HCT116 (cell line): Measurements from ENCODE around the gene FGF14. TPM values are rescaled to one million over a fixed set of nuclear protein-coding genes. Genes with fewer than 3 reads are reported as not detected.

Experiments used
- ATAC-seq: fragments of 200-7000 bp; cut with Tn5 transposase; 2 replicates; pipeline ENCODE4 v1.9.1; 2020; ENCODE audit warnings: mild to moderate bottlenecking, moderate library complexity
- BruUV-seq: library from RNA; stranded (reverse); fragments of 400-500 nt; replicated peaks from 2 replicates; lab custom pipeline; 2021; lab: Mats Ljungman, UMichigan
- CTCF ChIA-PET: fragments of 300-600 bp; sonication (Branson Sonifier 250); formaldehyde crosslinking; loops from one replicate; lab custom pipeline; 2021; ENCODE audit warnings: antibody characterized with exemption; lab: Charles Lee
- POLR2A ChIA-PET: fragments of 300-600, 350-600 bp; sonication (Branson Sonifier 250); formaldehyde crosslinking; loops from one replicate; lab custom pipeline; 2021; ENCODE audit warnings: antibody characterized with exemption; lab: Charles Lee
- RAD21 ChIA-PET, 2 experiments: fragments of 300-600 bp; sonication (Branson Sonifier 250); formaldehyde crosslinking; loops; one replicate each; lab custom pipeline; 2023; ENCODE audit warnings: low total read pairs in 2 of 2; ENCODE audit not compliant: uncharacterized antibody in 2 of 2, unreplicated experiment in 2 of 2, low non-redundant PET in 1 of 2; lab: Charles Lee
- DNase-seq: peaks from one replicate; pipeline ENCODE4 v3.0.0-alpha.2; 2010; ENCODE audit warnings: low read depth, low spot score
- H2AFZ ChIP-seq: fragments of 200-600 bp; shearing (Covaris generic), sonication (generic); 2 replicates; pipeline ENCODE4 v1.6.1; 2017; ENCODE audit warnings: low read depth, mixed run types, mixed read lengths, antibody characterized with exemption, low read length; ENCODE audit not compliant: poor library complexity, severe bottlenecking
- H3K27ac ChIP-seq: 2 replicates; pipeline ENCODE4 v1.5.1; 2012; ENCODE audit warnings: low read depth, low read length
- H3K27me3 ChIP-seq: fragments of 200-600 bp; sonication (generic); 2 replicates; pipeline ENCODE4 v1.6.1; 2016; ENCODE audit warnings: mixed run types, low read length, mixed read lengths; ENCODE audit not compliant: insufficient read depth
- H3K36me3 ChIP-seq, 2 experiments: fragments of 200-500 bp in 1 of 2; fragments of 200-600 bp in 1 of 2; sonication (Bioruptor generic) in 1 of 2; sonication (generic) in 1 of 2; 2 replicates each; pipeline versions ENCODE4 v1.5.1 to v1.6.1; 2014 to 2016; ENCODE audit warnings: low read length in 2 of 2, inconsistent platforms in 1 of 2, mixed read lengths in 1 of 2, mixed run types in 1 of 2; ENCODE audit not compliant: insufficient read depth in 2 of 2, control insufficient read depth in 1 of 2
- H3K4me1 ChIP-seq, 2 experiments: fragments of 200-600 bp in 1 of 2; sonication (generic) in 1 of 2; 2 replicates each; pipeline versions ENCODE4 v1.5.1 to v1.6.1; 2012 to 2017; ENCODE audit warnings: low read length in 2 of 2, inconsistent platforms in 1 of 2, mild to moderate bottlenecking in 1 of 2, mixed read lengths in 1 of 2, mixed run types in 1 of 2, moderate library complexity in 1 of 2; ENCODE audit not compliant: insufficient read depth in 2 of 2, control insufficient read depth in 1 of 2
- H3K4me2 ChIP-seq: fragments of 200-600 bp; sonication (generic); 2 replicates; pipeline ENCODE4 v1.6.1; 2017; ENCODE audit warnings: mixed run types, low read length, mixed read lengths
- H3K4me3 ChIP-seq, 2 experiments: fragments of 200-600 bp in 1 of 2; sonication (generic) in 1 of 2; replicated peaks in 1 of 2; 2 replicates each; pipeline ENCODE4 v1.5.1; 2011 to 2016; ENCODE audit warnings: low read length in 2 of 2, control low read depth in 1 of 2, low read depth in 1 of 2, mild to moderate bottlenecking in 1 of 2, mixed read lengths in 1 of 2, mixed run types in 1 of 2
- H3K79me2 ChIP-seq: fragments of 200-600 bp; sonication (generic); 2 replicates; pipeline ENCODE4 v1.6.1; 2017; ENCODE audit warnings: mild to moderate bottlenecking, mixed run types, low read length, moderate library complexity, mixed read lengths; ENCODE audit not compliant: insufficient read depth
- H3K9ac ChIP-seq: fragments of 200-600 bp; sonication (generic); 2 replicates; pipeline ENCODE4 v1.6.1; 2016; ENCODE audit warnings: low read length, mixed read lengths
- H3K9me2 ChIP-seq: fragments of 200-600 bp; sonication (generic), shearing (Covaris generic); 2 replicates; pipeline ENCODE4 v1.6.1; 2017; ENCODE audit warnings: mixed run types, mild to moderate bottlenecking, moderate library complexity; ENCODE audit not compliant: insufficient read depth
- H3K9me3 ChIP-seq, 2 experiments: fragments of 200-500 bp in 1 of 2; fragments of 200-600 bp in 1 of 2; sonication (Bioruptor generic) in 1 of 2; sonication (generic) in 1 of 2; 2 replicates each; pipeline ENCODE4 v1.6.1; 2014 to 2017; ENCODE audit warnings: low read length in 2 of 2, mixed read lengths in 2 of 2, inconsistent platforms in 1 of 2, low read depth in 1 of 2, mild to moderate bottlenecking in 1 of 2, mixed run types in 1 of 2, moderate library complexity in 1 of 2; ENCODE audit not compliant: control insufficient read depth in 1 of 2, insufficient read depth in 1 of 2
- H4K20me1 ChIP-seq: fragments of 200-600 bp; sonication (generic), shearing (Covaris generic); 2 replicates; pipeline ENCODE4 v1.6.1; 2017; ENCODE audit warnings: mixed run types, mild to moderate bottlenecking, moderate library complexity; ENCODE audit not compliant: insufficient read depth
- ATF3 ChIP-seq: IDR thresholded peaks from 2 replicates; pipeline ENCODE4 v1.6.1; 2012
- CBX3 ChIP-seq: IDR thresholded peaks from 2 replicates; pipeline ENCODE4 v1.6.1; 2012; ENCODE audit warnings: low read depth
- CEBPB ChIP-seq: IDR thresholded peaks from 2 replicates; pipeline ENCODE4 v1.6.1; 2012; ENCODE audit warnings: low read depth
- EZH2 ChIP-seq: fragments of 200-600 bp; sonication (generic); IDR thresholded peaks from 2 replicates; pipeline ENCODE4 v1.6.1; 2017; ENCODE audit warnings: antibody characterized with exemption, mixed run types
- EZH2phosphoT487 ChIP-seq: fragments of 200-600 bp; IDR thresholded peaks from 2 replicates; pipeline ENCODE4 v1.6.1; 2018; ENCODE audit warnings: antibody characterized with exemption, borderline replicate concordance
- MAX ChIP-seq: IDR thresholded peaks from 2 replicates; pipeline ENCODE4 v1.6.1; 2012
- POLR2A ChIP-seq: IDR thresholded peaks from 2 replicates; pipeline ENCODE4 v1.7.0; 2011; ENCODE audit warnings: borderline replicate concordance; ENCODE audit not compliant: insufficient read depth, insufficient read length; ENCODE audit errors: extremely low read depth
- POLR2AphosphoS5 ChIP-seq: IDR thresholded peaks from 2 replicates; pipeline ENCODE4 v1.6.1; 2011; ENCODE audit warnings: mild to moderate bottlenecking, low read depth, low read length, moderate library complexity
- RAD21 ChIP-seq: IDR thresholded peaks from 2 replicates; pipeline ENCODE4 v1.6.1; 2012; ENCODE audit warnings: low read depth, mild to moderate bottlenecking
- REST ChIP-seq: IDR thresholded peaks from 2 replicates; pipeline ENCODE4 v1.6.1; 2012; ENCODE audit warnings: low read depth
- SP1 ChIP-seq: IDR thresholded peaks from 2 replicates; pipeline ENCODE4 v1.6.1; 2012; ENCODE audit warnings: low read depth
- SRF ChIP-seq: IDR thresholded peaks from 2 replicates; pipeline ENCODE4 v1.6.1; 2012; ENCODE audit warnings: low read depth
- TCF7L2 ChIP-seq: IDR thresholded peaks from 2 replicates; pipeline ENCODE4 v1.7.0; 2011; ENCODE audit warnings: borderline replicate concordance, inconsistent platforms; ENCODE audit not compliant: insufficient read depth, insufficient read length; ENCODE audit errors: extremely low read depth
- YY1 ChIP-seq: IDR thresholded peaks from 2 replicates; pipeline ENCODE4 v1.6.1; 2011; ENCODE audit warnings: low read length, low read depth, moderate library complexity, mild to moderate bottlenecking; ENCODE audit not compliant: insufficient replicate concordance; ENCODE audit errors: extremely low read depth
- ZBTB33 ChIP-seq: IDR thresholded peaks from 2 replicates; pipeline ENCODE4 v1.6.1; 2011; ENCODE audit warnings: mild to moderate bottlenecking, low read length, moderate library complexity; ENCODE audit not compliant: insufficient replicate concordance; ENCODE audit errors: extremely low read depth
- ZNF274 ChIP-seq: fragments of 200-500 bp; sonication (Bioruptor generic); IDR thresholded peaks from 2 replicates; pipeline ENCODE4 v1.6.1; 2014; ENCODE audit warnings: mild to moderate bottlenecking, low read depth, low read length, inconsistent platforms
- intact Hi-C: fragments of 100-400 bp; cut with micrococcal nuclease; formaldehyde crosslinking; loops from 2 replicates; pipeline ENCODE4 v1.10.0; 2022
- total RNA-seq: library from RNA; stranded (reverse); gene quantifications from one replicate; pipeline ENCODE4 v1.2.1, GENCODE V29; 2021; ENCODE audit not compliant: unreplicated experiment

FGF14 gene
- total RNA-seq, 1 experiment from 2014 or later, result not detected

- ATAC-seq, result no peak
- DNase-seq, result no peak
- RAD21 ChIA-PET, result no interaction called here
- Histone ChIP-seq H3K36me3 (no peaks in the 10 kb centered on the region), H3K4me2 (no peak overlapping the region), H3K27me3 (no peaks in the 10 kb centered on the region)
- POLR2A ChIA-PET, result no interaction called here
- TF ChIP-seq SP1 (no peak), SRF (no peak), POLR2A (no peak), EZH2phosphoT487 (no peak), ATF3 (no peak), YY1 (no peak), REST (no peak), RAD21 (no peak), TCF7L2 (no peak), MAX (no peak), CEBPB (no peak), CBX3 (no peak), POLR2AphosphoS5 (no peak), EZH2 (no peak), ZBTB33 (no peak), ZNF274 (no peak)
- TF ChIP-seq, all 23 proteins: peak for 0
- no peak overlapping the region for H2AFZ ChIP-seq
- peaks cover 0 to 4% of the 10 kb centered on the region in 2 experiments; a peak in 1 of 4 replicates for H3K9me3 ChIP-seq
- H3K27ac ChIP-seq, result no peak overlapping the region
- intact Hi-C loops, result no loop called here
- H4K20me1 ChIP-seq, result no peaks in the 10 kb centered on the region
- no TSS peak for BruUV-seq
- no peak overlapping the region for H3K4me3 ChIP-seq
- H3K4me1 ChIP-seq, result no peaks in the 10 kb centered on the region
- CTCF ChIA-PET, result no interaction called here
- no peak overlapping the region for H3K9ac ChIP-seq
- no peaks in the 10 kb centered on the region for H3K79me2 ChIP-seq
- H3K9me2 ChIP-seq, result no peaks in the 10 kb centered on the region
Observed at GRCh38 chr13:101746513-101746912, 655.3 kb downstream of the FGF14 start.
